Mesenchymal stem cell (in vitro differentiated cells and primary cell): ENCODE data around the gene TMEM59L.

Source experiments
- DNase-seq: peaks from one replicate; pipeline ENCODE4 v3.0.0-alpha.2; 2013
- H2AFZ ChIP-seq: one replicate; pipeline ENCODE4 v1.6.1; 2013; ENCODE audit warnings: low read depth, mild to moderate bottlenecking, control low read depth, inconsistent platforms, low read length, moderate library complexity
- H2AK5ac ChIP-seq: 2 replicates; pipeline ENCODE4 v1.6.1; 2013; ENCODE audit warnings: low read length, moderate library complexity, mild to moderate bottlenecking, inconsistent platforms; ENCODE audit not compliant: severe bottlenecking
- H2BK120ac ChIP-seq: one replicate; pipeline ENCODE4 v1.6.1; 2013; ENCODE audit warnings: low read depth, mild to moderate bottlenecking, inconsistent platforms, low read length, moderate library complexity
- H2BK12ac ChIP-seq, 2 experiments: one replicate each; pipeline ENCODE4 v1.6.1; 2013; ENCODE audit warnings: inconsistent platforms in 2 of 2, low read length in 2 of 2, mild to moderate bottlenecking in 2 of 2, moderate library complexity in 2 of 2, control low read depth in 1 of 2
- H2BK15ac ChIP-seq: one replicate; pipeline ENCODE4 v1.6.1; 2013; ENCODE audit warnings: mild to moderate bottlenecking, low read depth, inconsistent platforms; ENCODE audit not compliant: poor library complexity, severe bottlenecking
- H2BK5ac ChIP-seq: 2 replicates; pipeline ENCODE4 v1.6.1; 2013; ENCODE audit warnings: low read depth, mild to moderate bottlenecking, low read length, control low read depth, inconsistent platforms; ENCODE audit not compliant: poor library complexity, severe bottlenecking
- H3K14ac ChIP-seq, 2 experiments: one replicate each; pipeline ENCODE4 v1.6.1; 2013; ENCODE audit warnings: inconsistent platforms in 2 of 2, low read length in 2 of 2, control low read depth in 1 of 2, mild to moderate bottlenecking in 1 of 2, moderate library complexity in 1 of 2
- H3K18ac ChIP-seq, 2 experiments: one replicate each; pipeline ENCODE4 v1.6.1; 2013; ENCODE audit warnings: inconsistent platforms in 2 of 2, low read length in 2 of 2, control low read depth in 1 of 2, low read depth in 1 of 2, mild to moderate bottlenecking in 1 of 2
- H3K23ac ChIP-seq, 2 experiments: one replicate each; pipeline ENCODE4 v1.6.1; 2013; ENCODE audit warnings: inconsistent platforms in 2 of 2, low read length in 2 of 2, mild to moderate bottlenecking in 2 of 2, moderate library complexity in 2 of 2, control low read depth in 1 of 2
- H3K27ac ChIP-seq: 2 replicates; pipeline ENCODE4 v1.5.1; 2013; ENCODE audit warnings: mild to moderate bottlenecking, moderate library complexity, low read length, control low read depth, inconsistent platforms; ENCODE audit not compliant: poor library complexity, severe bottlenecking
- H3K27me3 ChIP-seq, 2 experiments: 2 replicates each; pipeline versions ENCODE4 v1.6.1 to v1.7.0; 2013; ENCODE audit warnings: low read length in 2 of 2, mild to moderate bottlenecking in 2 of 2, moderate library complexity in 2 of 2, control low read depth in 1 of 2, inconsistent platforms in 1 of 2; ENCODE audit not compliant: control insufficient read depth in 1 of 2, insufficient read depth in 1 of 2
- H3K36me3 ChIP-seq, 2 experiments: 2 replicates each; pipeline versions ENCODE4 v1.6.1 to v1.7.0; 2013; ENCODE audit warnings: low read length in 2 of 2, control low read depth in 1 of 2, inconsistent platforms in 1 of 2, low read depth in 1 of 2, mild to moderate bottlenecking in 1 of 2; ENCODE audit not compliant: insufficient read depth in 2 of 2, control insufficient read depth in 1 of 2
- H3K4ac ChIP-seq, 2 experiments: one replicate each; pipeline ENCODE4 v1.6.1; 2013; ENCODE audit warnings: inconsistent platforms in 2 of 2, low read length in 2 of 2, mild to moderate bottlenecking in 2 of 2, moderate library complexity in 2 of 2, control low read depth in 1 of 2, low read depth in 1 of 2
- H3K4me1 ChIP-seq: 2 replicates; pipeline ENCODE4 v1.6.1; 2013; ENCODE audit warnings: low read depth, low read length, control low read depth; ENCODE audit not compliant: control insufficient read depth, insufficient read depth
- H3K4me2 ChIP-seq: 2 replicates; pipeline ENCODE4 v1.6.1; 2013; ENCODE audit warnings: low read length, mild to moderate bottlenecking, inconsistent platforms; ENCODE audit not compliant: poor library complexity, severe bottlenecking
- H3K4me3 ChIP-seq, 2 experiments: 2 replicates each; pipeline versions ENCODE4 v1.5.1 to v1.7.0; 2013; ENCODE audit warnings: low read length in 2 of 2, mild to moderate bottlenecking in 2 of 2, control low read depth in 1 of 2, low read depth in 1 of 2; ENCODE audit not compliant: insufficient read depth in 1 of 2
- H3K79me1 ChIP-seq: replicated peaks from 2 replicates; pipeline ENCODE4 v1.6.1; 2013; ENCODE audit warnings: mild to moderate bottlenecking, control low read depth, low read length, inconsistent platforms; ENCODE audit not compliant: poor library complexity, severe bottlenecking
- H3K9ac ChIP-seq: 2 replicates; pipeline ENCODE4 v1.7.0; 2013; ENCODE audit warnings: mild to moderate bottlenecking, low read length, moderate library complexity
- H3K9me3 ChIP-seq: 2 replicates; pipeline ENCODE4 v1.7.0; 2013; ENCODE audit warnings: mild to moderate bottlenecking, low read length; ENCODE audit not compliant: control insufficient read depth
- H4K8ac ChIP-seq: one replicate; pipeline ENCODE4 v1.6.1; 2013; ENCODE audit warnings: inconsistent platforms, mild to moderate bottlenecking, low read length, moderate library complexity
- H4K91ac ChIP-seq: one replicate; pipeline ENCODE4 v1.6.1; 2013; ENCODE audit warnings: mild to moderate bottlenecking, low read length, inconsistent platforms
- WGBS: methylation state at CpG from one replicate; pipeline ENCODE4 v1.1.7; 2013; ENCODE audit warnings: mixed read lengths; 5-methylcytosine and 5-hydroxymethylcytosine counted together

Gene TMEM59L

GRCh38 chr19:18658366-18658855, 45.7 kb downstream of the TMEM59L start:
- Histone ChIP-seq H3K14ac (no peak overlapping the region), H3K4me1 (peaks cover 40% of the 10 kb centered on the region), H3K23ac (no peak overlapping the region), H3K36me3 (peaks cover 0 to 7% of the 10 kb centered on the region in 2 experiments), H3K4me3 (no peak overlapping the region), H2BK15ac (no peak overlapping the region), H2AK5ac (no peak overlapping the region), H3K4me2 (no peak overlapping the region), H3K79me1 (peaks cover 24% of the 10 kb centered on the region), H3K18ac (peak overlapping the region in 1 of 2 experiments; percentile 52), H2BK12ac (peak overlapping the region in 1 of 2 experiments; percentile 64), H4K91ac (no peak overlapping the region), H3K9me3 (no peaks in the 10 kb centered on the region), H2BK5ac (no peak overlapping the region), H2AFZ (no peak overlapping the region), H3K4ac (no peak overlapping the region), H4K8ac (no peak overlapping the region), H3K27ac (no peak overlapping the region), H2BK120ac (no peak overlapping the region), H3K27me3 (peaks cover 0 to 14% of the 10 kb centered on the region in 2 experiments), H3K9ac (peak overlapping the region; percentile 83)
- WGBS = 84% methylated on average over 4 of the region's 4 CpGs
- no peak for DNase-seq

- H3K4me2 ChIP-seq = no peak overlapping the region
- peak; percentile 43 for DNase-seq
- H3K36me3 ChIP-seq = peaks cover 0 to 11% of the 10 kb centered on the region in 2 experiments
- H2AK5ac ChIP-seq = peak overlapping the region; percentile 21
- no peak overlapping the region for H3K27ac ChIP-seq
- H2BK12ac ChIP-seq = peak overlapping the region; percentile 40 to 94
- H2BK120ac ChIP-seq = peak overlapping the region; percentile 86
- no peak overlapping the region for H4K8ac ChIP-seq
- H3K9me3 ChIP-seq = no peaks in the 10 kb centered on the region
- H3K4me3 ChIP-seq = peak overlapping the region in 1 of 2 experiments; percentile 59
- no peak overlapping the region for H2BK15ac ChIP-seq
- peak overlapping the region; percentile 83 for H3K9ac ChIP-seq
- H3K27me3 ChIP-seq = peaks cover 0 to 14% of the 10 kb centered on the region in 2 experiments
- H3K23ac ChIP-seq = no peak overlapping the region
- H3K18ac ChIP-seq = peak overlapping the region; percentile 64 to 90
- peak overlapping the region; percentile 95 for H4K91ac ChIP-seq
- H2AFZ ChIP-seq = no peak overlapping the region
- no peak overlapping the region for H2BK5ac ChIP-seq
- peak overlapping the region in 1 of 2 experiments; percentile 31 for H3K14ac ChIP-seq
- H3K4me1 ChIP-seq = peaks cover 46% of the 10 kb centered on the region
- peak overlapping the region; percentile 13 to 88 for H3K4ac ChIP-seq
- 86% methylated on average over 29 of the region's 30 CpGs for WGBS
- H3K79me1 ChIP-seq = peaks cover 24% of the 10 kb centered on the region
Measured at GRCh38 chr19:18659281-18660050, 46.8 kb downstream of the TMEM59L start.

DNA sequence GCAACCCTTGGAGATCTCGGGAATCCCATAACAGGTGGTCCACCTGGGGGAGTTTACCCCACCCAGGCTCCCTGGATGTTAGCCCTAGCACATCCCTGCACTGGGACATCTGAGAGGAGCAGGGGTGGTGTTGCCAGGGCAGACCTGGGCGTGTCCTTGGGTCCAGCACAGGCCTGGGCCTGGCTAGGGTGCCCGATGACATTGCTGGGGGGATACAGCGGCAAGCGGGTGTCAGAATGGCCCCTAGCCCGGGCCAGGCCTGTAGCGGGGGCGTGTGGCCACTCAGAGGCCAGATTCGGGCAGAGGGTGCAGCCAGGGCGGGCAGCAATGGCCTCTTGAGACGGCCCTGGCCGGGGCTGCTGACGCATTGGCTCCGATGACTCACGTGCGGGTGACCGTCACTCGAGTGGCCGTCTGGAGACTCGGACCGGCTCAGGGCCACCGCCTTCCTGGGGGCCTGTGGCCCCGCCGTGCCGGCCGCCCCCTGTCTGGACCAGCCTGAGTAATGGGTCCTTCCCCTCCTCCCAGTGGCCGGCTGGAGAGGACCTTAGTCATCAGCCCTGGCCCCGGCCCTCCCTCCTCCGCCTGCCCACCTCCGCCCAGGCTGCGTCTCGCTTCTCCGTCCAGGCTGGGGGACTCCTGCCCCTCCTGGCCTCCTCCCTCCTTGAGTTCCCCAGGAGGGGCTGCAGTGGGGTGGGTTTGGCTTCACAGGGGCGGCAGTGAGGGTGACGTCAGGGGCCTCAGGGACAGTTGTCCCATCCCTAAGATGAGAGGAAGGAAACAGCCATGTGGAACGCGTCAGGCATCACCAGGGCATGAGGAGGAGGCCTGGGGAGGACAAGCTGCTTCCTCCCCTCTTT, 47.6 kb downstream of the TMEM59L start:
- H3K36me3 ChIP-seq = peaks cover 0 to 12% of the 10 kb centered on the region in 2 experiments
- peaks cover 46% of the 10 kb centered on the region for H3K4me1 ChIP-seq

More for the DNA sequence above, 47.6 kb downstream of the TMEM59L start:
- H4K8ac ChIP-seq = peak overlapping the region; percentile 47
- no peak overlapping the region for H3K23ac ChIP-seq
- no peaks in the 10 kb centered on the region for H3K9me3 ChIP-seq
- peak overlapping the region; percentile 21 for H2AK5ac ChIP-seq
- 48% methylated on average over 30 of the region's 37 CpGs for WGBS
- H3K27me3 ChIP-seq = peaks cover 0 to 14% of the 10 kb centered on the region in 2 experiments
- H3K27ac ChIP-seq = no peak overlapping the region
- peak overlapping the region in 1 of 2 experiments; percentile 31 for H3K14ac ChIP-seq
- H3K4me3 ChIP-seq = peak overlapping the region in 1 of 2 experiments; percentile 59
- no peak overlapping the region for H2BK5ac ChIP-seq
- H4K91ac ChIP-seq = peak overlapping the region; percentile 95
- H2AFZ ChIP-seq = peak overlapping the region; percentile 29
- H2BK120ac ChIP-seq = peak overlapping the region; percentile 86
- peak overlapping the region; percentile 83 for H3K9ac ChIP-seq
- peak overlapping the region; percentile 23 to 90 for H3K18ac ChIP-seq
- peaks cover 20% of the 10 kb centered on the region for H3K79me1 ChIP-seq
- peak; percentile 93 for DNase-seq
- no peak overlapping the region for H3K4me2 ChIP-seq
- peak overlapping the region; percentile 87 for H2BK15ac ChIP-seq
- peak overlapping the region; percentile 84 to 87 for H2BK12ac ChIP-seq
- peak overlapping the region; percentile 45 to 88 for H3K4ac ChIP-seq
